IMR-90 (cell line): ENCODE measurements around the gene PRKCSH. TPM values are rescaled to one million over a fixed set of nuclear protein-coding genes. Genes with fewer than 3 reads are reported as not detected.

Source experiments
- ATAC-seq: fragments of 200-7000 bp; cut with Tn5 transposase; 2 replicates; pipeline ENCODE4 v1.9.1; 2020; ENCODE audit warnings: low read depth, mild to moderate bottlenecking, moderate library complexity
- BruUV-seq: library from RNA; stranded (reverse); fragments of 400-500 nt; replicated peaks from 2 replicates; lab custom pipeline; 2021; lab: Mats Ljungman, UMichigan
- CTCF ChIA-PET: fragments of 300-600 bp; formaldehyde crosslinking; extraction: SDS; loops from one replicate; lab custom pipeline; 2021; ENCODE audit warnings: antibody characterized with exemption; lab: Yijun Ruan, JAX
- POLR2A ChIA-PET: fragments of 300-600 bp; sonication (Branson Sonifier 250); formaldehyde crosslinking; loops from one replicate; lab custom pipeline; 2022; ENCODE audit warnings: antibody characterized with exemption; ENCODE audit not compliant: unreplicated experiment; lab: Charles Lee
- DNase-seq: peaks from one replicate; pipeline ENCODE4 v3.0.0; 2013
- H2AFZ ChIP-seq: replicated peaks from 2 replicates; pipeline ENCODE3; 2013; ENCODE audit warnings: low read length, mild to moderate bottlenecking; ENCODE audit not compliant: poor library complexity
- H2AK5ac ChIP-seq: 2 replicates; pipeline ENCODE4 v1.6.1; 2013; ENCODE audit warnings: low read depth, low read length, inconsistent platforms
- H2AK9ac ChIP-seq: replicated peaks from 2 replicates; pipeline ENCODE3; 2013; ENCODE audit warnings: mild to moderate bottlenecking, low read depth, low read length, moderate library complexity; ENCODE audit not compliant: poor library complexity
- H2BK120ac ChIP-seq: 2 replicates; pipeline ENCODE4 v1.6.1; 2013; ENCODE audit warnings: low read depth, low read length, inconsistent platforms
- H2BK15ac ChIP-seq: 3 replicates; pipeline ENCODE4 v1.6.1; 2013; ENCODE audit warnings: low read depth, low read length, inconsistent platforms
- H2BK20ac ChIP-seq: 2 replicates; pipeline ENCODE4 v1.6.1; 2013; ENCODE audit warnings: low read depth, mild to moderate bottlenecking, inconsistent platforms, low read length, moderate library complexity
- H2BK5ac ChIP-seq: 2 replicates; pipeline ENCODE4 v1.6.1; 2013; ENCODE audit warnings: mild to moderate bottlenecking, low read depth, low read length, inconsistent platforms; ENCODE audit not compliant: poor library complexity, severe bottlenecking
- H3K14ac ChIP-seq: replicated peaks from 2 replicates; pipeline ENCODE4 v1.6.1; 2013; ENCODE audit warnings: low read depth, low read length, inconsistent platforms
- H3K18ac ChIP-seq: 2 replicates; pipeline ENCODE4 v1.6.1; 2013; ENCODE audit warnings: low read depth, low read length, control low read depth
- H3K23ac ChIP-seq: 2 replicates; pipeline ENCODE4 v1.6.1; 2013; ENCODE audit warnings: low read depth, low read length, inconsistent platforms
- H3K27ac ChIP-seq: 2 replicates; pipeline ENCODE4 v1.5.1; 2013; ENCODE audit warnings: mild to moderate bottlenecking, control low read depth, low read length; ENCODE audit not compliant: insufficient read depth
- H3K27me3 ChIP-seq: 2 replicates; pipeline ENCODE4 v1.6.1; 2013; ENCODE audit warnings: low read length; ENCODE audit not compliant: control insufficient read depth, insufficient read depth
- H3K36me3 ChIP-seq: 2 replicates; pipeline ENCODE4 v1.6.1; 2013; ENCODE audit warnings: low read length, mixed read lengths; ENCODE audit not compliant: control insufficient read depth, insufficient read depth
- H3K4ac ChIP-seq: 2 replicates; pipeline ENCODE4 v1.6.1; 2013; ENCODE audit warnings: low read depth, low read length, inconsistent platforms
- H3K4me1 ChIP-seq: 2 replicates; pipeline ENCODE4 v1.6.1; 2013; ENCODE audit warnings: low read length, mixed read lengths; ENCODE audit not compliant: control insufficient read depth, insufficient read depth
- H3K4me2 ChIP-seq: 2 replicates; pipeline ENCODE4 v1.6.1; 2013; ENCODE audit warnings: low read depth, mild to moderate bottlenecking, control low read depth, low read length, moderate library complexity
- H3K4me3 ChIP-seq: 2 replicates; pipeline ENCODE4 v1.5.1; 2013; ENCODE audit warnings: low read depth, mild to moderate bottlenecking, control low read depth, low read length, moderate library complexity; ENCODE audit not compliant: insufficient read depth
- H3K56ac ChIP-seq: 2 replicates; pipeline ENCODE4 v1.6.1; 2013; ENCODE audit warnings: low read length, inconsistent platforms; ENCODE audit not compliant: insufficient read depth; ENCODE audit errors: extremely low read depth
- H3K79me1 ChIP-seq, 2 experiments: 2 replicates each; pipeline ENCODE4 v1.6.1; 2013; ENCODE audit warnings: low read length in 2 of 2, inconsistent platforms in 1 of 2, low read depth in 1 of 2
- H3K9ac ChIP-seq: 2 replicates; pipeline ENCODE4 v1.6.1; 2013; ENCODE audit warnings: low read depth, low read length, control low read depth
- H3K9me1 ChIP-seq: 2 replicates; pipeline ENCODE4 v1.6.1; 2013; ENCODE audit warnings: low read length, inconsistent platforms; ENCODE audit not compliant: insufficient read depth
- H3K9me3 ChIP-seq: 2 replicates; pipeline ENCODE4 v1.6.1; 2013; ENCODE audit warnings: low read length; ENCODE audit not compliant: control insufficient read depth, insufficient read depth
- H4K20me1 ChIP-seq: 2 replicates; pipeline ENCODE4 v1.6.1; 2013; ENCODE audit warnings: low read length, inconsistent platforms; ENCODE audit not compliant: insufficient read depth
- H4K5ac ChIP-seq: 2 replicates; pipeline ENCODE4 v1.6.1; 2013; ENCODE audit warnings: mild to moderate bottlenecking, low read depth, low read length, control low read depth
- H4K8ac ChIP-seq, 2 experiments: 2 replicates each; pipeline ENCODE4 v1.6.1; 2013; ENCODE audit warnings: low read depth in 2 of 2, low read length in 2 of 2, control low read depth in 1 of 2, inconsistent platforms in 1 of 2
- H4K91ac ChIP-seq: 2 replicates; pipeline ENCODE4 v1.6.1; 2013; ENCODE audit warnings: low read depth, low read length, inconsistent platforms; ENCODE audit not compliant: insufficient read depth
- MAFK ChIP-seq: IDR thresholded peaks from 2 replicates; pipeline ENCODE4 v1.6.1; 2012; ENCODE audit warnings: low read depth, low read length, improper control_type of control experiment
- RFX5 ChIP-seq: IDR thresholded peaks from 2 replicates; pipeline ENCODE4 v1.8.0; 2012; ENCODE audit warnings: low read depth, mild to moderate bottlenecking, low read length, moderate library complexity
- SMC3 ChIP-seq: fragments of 150-350 bp; IDR thresholded peaks from 2 replicates; pipeline ENCODE4 v1.6.1; 2016; ENCODE audit warnings: low read depth, mild to moderate bottlenecking, antibody characterized with exemption, low read length, moderate library complexity
- WGBS, 2 experiments: methylation state at CpG; one replicate each; pipeline versions ENCODE4 v1.1.5 to v1.1.7; 2013; ENCODE audit warnings: missing lambda C conversion rate in 2 of 2; ENCODE audit not compliant: insufficient read length in 1 of 2; ENCODE audit errors: extremely low coverage in 2 of 2; 5-methylcytosine and 5-hydroxymethylcytosine counted together
- dilution Hi-C: fragments of 300-500 bp; cut with HindIII; formaldehyde crosslinking; loops from one replicate; pipeline ENCODE4 v1.14.3; 2018; ENCODE audit warnings: low sequenced_read_pairs; ENCODE audit not compliant: unreplicated experiment
- in situ Hi-C: fragments of 300-500 bp; cut with MboI; formaldehyde crosslinking; loops from 3 replicates; pipeline ENCODE4 v1.14.3; 2019; ENCODE audit warnings: low sequenced_read_pairs, inconsistent platforms, mixed read lengths
- intact Hi-C: fragments of 100-400 bp; cut with micrococcal nuclease; formaldehyde crosslinking; loops from 2 replicates; pipeline ENCODE4 v1.10.0; 2022
- polyA plus RNA-seq, 3 experiments: library from polyadenylated mRNA; depleted of rRNA; stranded (reverse); fragments of >200 nt; gene quantifications; 2 replicates each; pipeline ENCODE4 v1.2.3, GENCODE V29; 2012; ENCODE audit warnings: low replicate concordance in 1 of 3
- total RNA-seq: library from RNA; depleted of rRNA; stranded (reverse); fragments of >200 nt; gene quantifications from 2 replicates; pipeline ENCODE4 v1.2.3, GENCODE V29; 2012

PRKCSH gene
- total and polyA plus RNA-seq, 2 of the 4 experiments (the other 2 are of a cell fraction): 36.0 to 252 TPM

- no peak overlapping the region for H3K9ac ChIP-seq
- no peak overlapping the region for H4K8ac ChIP-seq
- H3K18ac ChIP-seq: no peak overlapping the region
- H3K27me3 ChIP-seq: peaks cover 2% of the 10 kb centered on the region
- DNase-seq (no peak), ATAC-seq (no peak)
- dilution Hi-C loops (no loop called here), in situ Hi-C loops (no loop called here), intact Hi-C loops (no loop called here)
- no peak overlapping the region for H4K5ac ChIP-seq
- no peak overlapping the region for H2AK5ac ChIP-seq
- H3K14ac ChIP-seq: no peak overlapping the region
- H3K4ac ChIP-seq: no peak overlapping the region
- no peak overlapping the region for H3K27ac ChIP-seq
- no peak overlapping the region for H2AFZ ChIP-seq
- no peak overlapping the region for H4K91ac ChIP-seq
- H3K23ac ChIP-seq: no peak overlapping the region
- BruUV-seq: no TSS peak
- no peaks in the 10 kb centered on the region for H3K9me1 ChIP-seq
- H3K79me1 ChIP-seq: no peaks in the 10 kb centered on the region
- no peak overlapping the region for H2BK15ac ChIP-seq
- no peak overlapping the region for H3K56ac ChIP-seq
- POLR2A ChIA-PET: interaction anchor here (0.7 kb wide), 1 partner anchor 1269 kb away, joined by 3 read pairs; no protein-coding TSS in a partner anchor
- no peak overlapping the region for H3K4me2 ChIP-seq
- CTCF ChIA-PET: no interaction called here
- H3K4me1 ChIP-seq: no peaks in the 10 kb centered on the region
- H3K9me3 ChIP-seq: no peaks in the 10 kb centered on the region
- no peak overlapping the region for H2AK9ac ChIP-seq
- H2BK120ac ChIP-seq: no peak overlapping the region
- no peak overlapping the region for H3K4me3 ChIP-seq
- no peaks in the 10 kb centered on the region; the same call in 1 of the 2 replicates for H4K20me1 ChIP-seq
- WGBS, 2 experiments: 89% methylated on average over 2 of the region's 9 CpGs; no CpG with 5 or more reads in 1 of the 2 experiments
- no peaks in the 10 kb centered on the region for H3K36me3 ChIP-seq
- H2BK20ac ChIP-seq: no peak overlapping the region
- no peak for TF ChIP-seq MAFK
- TF ChIP-seq RFX5: no peak
- no peak for TF ChIP-seq SMC3
- H2BK5ac ChIP-seq: no peak overlapping the region
These were observed 33.5 kb upstream of the PRKCSH start for GRCh38 chr19:11401808-11402543.
